ENCODE measurements around the gene TRIM41. TPM values are rescaled to one million over a fixed set of nuclear protein-coding genes. Genes with fewer than 3 reads are reported as not detected.

TRIM41 gene
- total and polyA plus RNA-seq, 9 of the 15 experiments (the other 6 are each of a cell fraction or from before 2014, with no cell fraction given) = 1.8 to 47.6 (median 20.9) TPM

- TF ChIP-seq TEAD4 (IDR thresholded peaks at IDR 0.05; ENCODE audit: low read length) (no peak), TEAD4 (CRISPR knock-in tag; IDR thresholded peaks at IDR 0.05; ENCODE audit: borderline replicate concordance) (no peak), NBN (IDR thresholded peaks at IDR 0.05; ENCODE audit: low read depth) (no peak), GATAD2A (IDR thresholded peaks at IDR 0.05) (0 out of 2 replicates have a peak, but pooled peaks have one; percentile 39), POLR3A (IDR thresholded peaks at IDR 0.05; ENCODE audit: borderline replicate concordance, extremely low read depth, insufficient read depth, insufficient read length) (no peak), MEF2D (tag; conservative IDR thresholded peaks at IDR 0.05; ENCODE audit: low read depth) (no peak), ZNF175 (CRISPR knock-in tag; IDR thresholded peaks at IDR 0.05; ENCODE audit: low read depth) (peak; percentile 57; the same call in 1 of the 2 replicates), SIN3A (IDR thresholded peaks at IDR 0.05; ENCODE audit: borderline replicate concordance in 2 of 2, control insufficient read depth in 1 of 2, low read depth in 2 of 2, low read length in 2 of 2) (no peak), SLC30A9 (CRISPR knock-in tag; IDR thresholded peaks at IDR 0.05) (no peak), MAX (CRISPR knock-in tag; IDR thresholded peaks at IDR 0.05) (no peak), ZNF444 (CRISPR knock-in tag; IDR thresholded peaks at IDR 0.05) (no peak), PRDM10 (IDR thresholded peaks at IDR 0.05; ENCODE audit: partially characterized antibody) (no peak), HIVEP1 (CRISPR knock-in tag; IDR thresholded peaks at IDR 0.05) (0 out of 2 replicates have a peak, but pooled peaks have one; percentile 59), RFX7 (CRISPR knock-in tag; IDR thresholded peaks at IDR 0.05) (no peak), ZBTB43 (CRISPR knock-in tag; IDR thresholded peaks at IDR 0.05) (no peak; the same call in 1 of the 2 replicates), ZBED1 (IDR thresholded peaks at IDR 0.05) (no peak), XRCC4 (IDR thresholded peaks at IDR 0.05; ENCODE audit: extremely low read depth, insufficient read depth, insufficient read length) (no peak), POLR2G (IDR thresholded peaks at IDR 0.05; ENCODE audit: low read depth, low read length) (no peak), SRSF1 (IDR thresholded peaks at IDR 0.05; ENCODE audit: low read depth, low read length) (0 out of 2 replicates have a peak, but pooled peaks have one; percentile 12), MEIS2 (IDR thresholded peaks at IDR 0.05; ENCODE audit: partially characterized antibody) (peak; percentile 63), ZNF316 (IDR thresholded peaks at IDR 0.05) (no peak), BCOR (IDR thresholded peaks at IDR 0.05) (no peak), ZNF695 (CRISPR knock-in tag; IDR thresholded peaks at IDR 0.05) (0 out of 2 replicates have a peak, but pooled peaks have one; percentile 17)
- TF ChIP-seq, protein P1, sequence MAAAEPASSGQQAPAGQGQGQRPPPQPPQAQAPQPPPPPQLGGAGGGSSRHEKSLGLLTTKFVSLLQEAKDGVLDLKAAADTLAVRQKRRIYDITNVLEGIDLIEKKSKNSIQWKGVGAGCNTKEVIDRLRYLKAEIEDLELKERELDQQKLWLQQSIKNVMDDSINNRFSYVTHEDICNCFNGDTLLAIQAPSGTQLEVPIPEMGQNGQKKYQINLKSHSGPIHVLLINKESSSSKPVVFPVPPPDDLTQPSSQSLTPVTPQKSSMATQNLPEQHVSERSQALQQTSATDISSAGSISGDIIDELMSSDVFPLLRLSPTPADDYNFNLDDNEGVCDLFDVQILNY (CRISPR knock-in tag; IDR thresholded peaks at IDR 0.05) = no peak
Observed at GRCh38 chr5:181222630-181223057, 437 bp upstream of the TRIM41 start (continued).

Measured in K562 (cell line).